ENCODE results near the gene URGCP. TPM values are rescaled to one million over a fixed set of nuclear protein-coding genes. Genes with fewer than 3 reads are reported as not detected.
A peak's percentile ranks its signal among the peaks of the same experiment; 100 is the strongest.

The URGCP gene
- total and polyA plus RNA-seq, 8 donors: 25.5 to 37.5 (median 31.0) TPM

GRCh38 chr7:43873300-43873699, 33.1 kb downstream of the URGCP start:
- DNase-seq: peak in 1 of 4 donors; percentile 44
- H3K4me1 ChIP-seq: peaks cover 8 to 24% of the 10 kb centered on the region in 2 donors
- no peak for TF ChIP-seq CTCF (IDR thresholded peaks at IDR 0.05)
- H3K9me3 ChIP-seq: no peaks in the 10 kb centered on the region
- ATAC-seq: no peak
- peaks cover 0 to 34% of the 10 kb centered on the region in 2 donors for H3K36me3 ChIP-seq
- H3K27me3 ChIP-seq: no peaks in the 10 kb centered on the region
- peak overlapping the region; percentile 35 to 83 for H3K27ac ChIP-seq
- H3K4me3 ChIP-seq: no peak overlapping the region
- intact Hi-C loops (cut with DNase I): no loop called here

- peak; percentile 9 for ATAC-seq
- peak overlapping the region; percentile 35 to 83 for H3K27ac ChIP-seq
- intact Hi-C loops (cut with DNase I): no loop called here
- no peak overlapping the region for H3K4me3 ChIP-seq
- H3K9me3 ChIP-seq: no peaks in the 10 kb centered on the region
- peaks cover 10 to 29% of the 10 kb centered on the region in 2 donors for H3K4me1 ChIP-seq
- peak in 2 of 4 donors; percentile 44 to 57 for DNase-seq
- TF ChIP-seq CTCF (IDR thresholded peaks at IDR 0.05): no peak
- peaks cover 0 to 28% of the 10 kb centered on the region in 2 donors for H3K36me3 ChIP-seq
- no peaks in the 10 kb centered on the region for H3K27me3 ChIP-seq
Observed at GRCh38 chr7:43872406-43873110, 33.8 kb downstream of the URGCP start.

- H3K27ac ChIP-seq: no peak overlapping the region
Observed at GRCh38 chr7:43871064-43871463, 35.3 kb downstream of the URGCP start.

GRCh38 chr7:43870316-43870715, 36.1 kb downstream of the URGCP start:
- no peaks in the 10 kb centered on the region for H3K27me3 ChIP-seq
- no peaks in the 10 kb centered on the region for H3K9me3 ChIP-seq
- intact Hi-C loops (cut with DNase I): no loop called here
- peaks cover 10 to 29% of the 10 kb centered on the region in 2 donors for H3K4me1 ChIP-seq
- H3K4me3 ChIP-seq: peak overlapping the region in 1 of 2 donors; percentile 69
- peaks cover 0 to 26% of the 10 kb centered on the region in 2 donors for H3K36me3 ChIP-seq
- H3K27ac ChIP-seq: peak overlapping the region; percentile 88 to 92
- TF ChIP-seq CTCF (IDR thresholded peaks at IDR 0.05): no peak
- DNase-seq: no peak
- ATAC-seq: no peak

More at GRCh38 chr7:43871064-43871463, 35.3 kb downstream of the URGCP start:
- intact Hi-C loops (cut with DNase I): no loop called here
- Histone ChIP-seq H3K4me3 (no peak overlapping the region), H3K9me3 (no peaks in the 10 kb centered on the region), H3K36me3 (peaks cover 0 to 28% of the 10 kb centered on the region in 2 donors), H3K4me1 (peaks cover 10 to 29% of the 10 kb centered on the region in 2 donors), H3K27me3 (no peaks in the 10 kb centered on the region)
- no peak for TF ChIP-seq CTCF (IDR thresholded peaks at IDR 0.05)
- no peak for ATAC-seq
- no peak for DNase-seq

- Histone ChIP-seq H3K27me3 (no peaks in the 10 kb centered on the region), H3K9me3 (no peaks in the 10 kb centered on the region), H3K36me3 (peaks cover 0 to 23% of the 10 kb centered on the region in 2 donors), H3K4me3 (peak overlapping the region; percentile 64 to 69), H3K4me1 (peaks cover 10 to 29% of the 10 kb centered on the region in 2 donors), H3K27ac (peak overlapping the region; percentile 88 to 92)
- no peak for TF ChIP-seq CTCF (IDR thresholded peaks at IDR 0.05)
- ATAC-seq (peak; percentile 52), DNase-seq (peak in 1 of 4 donors; percentile 61)
- intact Hi-C loops (cut with DNase I): no loop called here
Observed at GRCh38 chr7:43869867-43870240, 36.5 kb downstream of the URGCP start.
